Omental fat pad (tissue), 4 donors: ENCODE results near the gene MIA3. TPM values are rescaled to one million over a fixed set of nuclear protein-coding genes. Genes with fewer than 3 reads are reported as not detected.

ENCODE experiments used
- ATAC-seq: fragments of 150-250 bp; one replicate; pipeline ENCODE4 v1.9.1; 2016; ENCODE audit warnings: mild to moderate bottlenecking, moderate library complexity; ENCODE audit not compliant: low FRiP score
- DNase-seq: peaks from one replicate; pipeline ENCODE4 v3.0.0-alpha.2; 2019; ENCODE audit warnings: low spot score
- total RNA-seq, 4 donors: library from RNA; depleted of rRNA; stranded (reverse); fragments of >200 nt; gene quantifications; one replicate each; pipeline ENCODE4 v1.1.0, GENCODE V29; 2016
- TF ChIP-seq, protein P1 (sequence below), 3 donors: fragments of 450-650 bp; IDR thresholded peaks; one replicate each; pipeline ENCODE4 v1.5.1; 2016 to 2017; ENCODE audit warnings: antibody characterized with exemption in 3 of 3, mild to moderate bottlenecking in 3 of 3, moderate library complexity in 2 of 3

MIA3 gene
- total RNA-seq, 4 donors from 2014 or later: 33.3 to 98.2 (median 52.4) TPM

DNA sequence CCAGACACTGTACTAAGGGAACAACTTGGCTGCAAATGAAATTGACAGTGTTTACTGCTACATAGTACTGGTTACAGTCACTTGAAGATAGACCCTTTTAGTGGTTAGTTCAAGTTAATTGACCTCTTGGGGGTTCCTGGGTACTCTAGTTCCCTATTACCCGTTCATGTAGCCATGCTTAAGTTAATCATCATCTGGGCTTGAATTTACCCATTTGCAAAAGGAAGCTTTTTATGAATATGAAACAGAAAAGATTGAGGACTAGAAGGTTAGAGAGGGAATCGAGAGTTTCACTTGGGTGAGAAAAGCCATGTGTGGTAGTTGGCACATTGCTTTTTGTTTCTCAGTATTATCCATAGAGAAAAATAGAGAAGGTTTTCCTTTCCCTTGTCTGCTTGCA is 2.7 kb downstream of the MIA3 start:
- TF ChIP-seq, protein P1, sequence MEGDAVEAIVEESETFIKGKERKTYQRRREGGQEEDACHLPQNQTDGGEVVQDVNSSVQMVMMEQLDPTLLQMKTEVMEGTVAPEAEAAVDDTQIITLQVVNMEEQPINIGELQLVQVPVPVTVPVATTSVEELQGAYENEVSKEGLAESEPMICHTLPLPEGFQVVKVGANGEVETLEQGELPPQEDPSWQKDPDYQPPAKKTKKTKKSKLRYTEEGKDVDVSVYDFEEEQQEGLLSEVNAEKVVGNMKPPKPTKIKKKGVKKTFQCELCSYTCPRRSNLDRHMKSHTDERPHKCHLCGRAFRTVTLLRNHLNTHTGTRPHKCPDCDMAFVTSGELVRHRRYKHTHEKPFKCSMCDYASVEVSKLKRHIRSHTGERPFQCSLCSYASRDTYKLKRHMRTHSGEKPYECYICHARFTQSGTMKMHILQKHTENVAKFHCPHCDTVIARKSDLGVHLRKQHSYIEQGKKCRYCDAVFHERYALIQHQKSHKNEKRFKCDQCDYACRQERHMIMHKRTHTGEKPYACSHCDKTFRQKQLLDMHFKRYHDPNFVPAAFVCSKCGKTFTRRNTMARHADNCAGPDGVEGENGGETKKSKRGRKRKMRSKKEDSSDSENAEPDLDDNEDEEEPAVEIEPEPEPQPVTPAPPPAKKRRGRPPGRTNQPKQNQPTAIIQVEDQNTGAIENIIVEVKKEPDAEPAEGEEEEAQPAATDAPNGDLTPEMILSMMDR (IDR thresholded peaks at IDR 0.05): no peak
- ATAC-seq (no peak), DNase-seq (no peak)

- TF ChIP-seq, protein P1 (IDR thresholded peaks at IDR 0.05): no peak
- no peak for DNase-seq
- no peak for ATAC-seq
These were observed 4.9 kb downstream of the MIA3 start for GRCh38 chr1:222622765-222623164.

- TF ChIP-seq, protein P1 (IDR thresholded peaks at IDR 0.05): no peak
These were observed 5.6 kb downstream of the MIA3 start for GRCh38 chr1:222623458-222623857.

GRCh38 chr1:222624214-222624613 is 6.3 kb downstream of the MIA3 start:
- TF ChIP-seq, protein P1 (IDR thresholded peaks at IDR 0.05): no peak
- ATAC-seq: no peak
- no peak for DNase-seq

More at GRCh38 chr1:222623458-222623857, 5.6 kb downstream of the MIA3 start:
- ATAC-seq: no peak
- DNase-seq: no peak

DNA sequence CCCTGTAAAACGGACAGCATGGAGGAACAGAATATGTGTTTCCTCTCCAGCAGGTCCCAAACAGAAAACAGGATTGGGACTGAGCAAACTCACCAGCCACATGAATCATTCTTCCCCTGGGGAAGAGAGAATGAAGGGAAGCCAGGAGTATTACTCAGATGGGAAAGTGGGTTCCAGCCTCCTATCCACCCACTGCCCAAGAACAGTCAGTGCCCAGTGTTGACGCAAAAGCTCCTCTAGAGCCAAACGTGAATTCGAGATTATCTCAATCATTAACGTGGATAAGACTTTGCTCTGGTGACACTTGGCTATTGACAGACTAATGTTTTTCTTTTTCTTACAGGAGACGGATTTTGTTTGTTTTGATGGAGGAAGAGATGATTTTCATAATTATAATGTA is 9.3 kb downstream of the MIA3 start:
- ATAC-seq (no peak), DNase-seq (no peak)
- TF ChIP-seq, protein P1 (IDR thresholded peaks at IDR 0.05): no peak

GRCh38 chr1:222629921-222630535 is 12.1 kb downstream of the MIA3 start:
- ATAC-seq (no peak), DNase-seq (no peak)
- TF ChIP-seq, protein P1 (IDR thresholded peaks at IDR 0.05): no peak

- DNase-seq: no peak
- ATAC-seq: no peak
These were observed 13.8 kb downstream of the MIA3 start for GRCh38 chr1:222631611-222632208.

More at GRCh38 chr1:222631611-222632208, 13.8 kb downstream of the MIA3 start:
- TF ChIP-seq, protein P1 (IDR thresholded peaks at IDR 0.05): no peak
